GM23338 (cell line): Measurements from ENCODE around the gene CCIN. TPM values are rescaled to one million over a fixed set of nuclear protein-coding genes. Genes with fewer than 3 reads are reported as not detected.

Source experiments
- ATAC-seq: fragments of 200-7000 bp; cut with Tn5 transposase; 3 replicates; pipeline ENCODE4 v1.9.1; 2020
- DNase-seq: peaks from one replicate; pipeline ENCODE4 v3.0.0-alpha.2; 2015; ENCODE audit warnings: low spot score
- H2AFZ ChIP-seq: fragments of 200-600 bp; sonication (generic); 2 replicates; pipeline ENCODE4 v1.8.0; 2016; ENCODE audit warnings: antibody characterized with exemption, mild to moderate bottlenecking, moderate library complexity
- H3F3A ChIP-seq: fragments of 200-600 bp; sonication (generic); replicated peaks from 2 replicates; pipeline ENCODE4 v1.8.0; 2017; ENCODE audit warnings: antibody characterized with exemption, mixed run types, low read depth
- H3K27ac ChIP-seq: fragments of 200-600 bp; sonication (generic); 2 replicates; pipeline ENCODE4 v1.6.1; 2016; ENCODE audit warnings: low read depth
- H3K27me3 ChIP-seq: fragments of 200-600 bp; sonication (generic); 2 replicates; pipeline ENCODE4 v1.8.0; 2016; ENCODE audit warnings: mild to moderate bottlenecking, mixed run types, moderate library complexity; ENCODE audit not compliant: insufficient read depth
- H3K36me3 ChIP-seq: fragments of 200-600 bp; sonication (generic); 2 replicates; pipeline ENCODE4 v1.8.0; 2016; ENCODE audit warnings: mild to moderate bottlenecking; ENCODE audit not compliant: insufficient read depth
- H3K4me1 ChIP-seq: fragments of 200-600 bp; sonication (generic); 2 replicates; pipeline ENCODE4 v1.8.0; 2016; ENCODE audit warnings: mild to moderate bottlenecking, moderate library complexity; ENCODE audit not compliant: insufficient read depth
- H3K4me2 ChIP-seq: fragments of 200-600 bp; sonication (generic); 2 replicates; pipeline ENCODE4 v1.7.1; 2017; ENCODE audit warnings: mixed run types
- H3K4me3 ChIP-seq: fragments of 200-600 bp; sonication (generic); 2 replicates; pipeline ENCODE4 v1.6.1; 2016; ENCODE audit warnings: mixed run types
- H3K79me2 ChIP-seq: fragments of 200-600 bp; sonication (generic); replicated peaks from 2 replicates; pipeline ENCODE4 v1.8.0; 2017; ENCODE audit warnings: mild to moderate bottlenecking; ENCODE audit not compliant: insufficient read depth
- H3K9me2 ChIP-seq: fragments of 200-600 bp; sonication (generic); 2 replicates; pipeline ENCODE4 v1.8.0; 2017; ENCODE audit not compliant: insufficient read depth
- H4K20me1 ChIP-seq: fragments of 200-600 bp; sonication (generic); replicated peaks from 2 replicates; pipeline ENCODE4 v1.8.0; 2017; ENCODE audit warnings: mild to moderate bottlenecking; ENCODE audit not compliant: insufficient read depth
- H3K27ac Mint-ChIP-seq: 2 replicates; pipeline ENCODE4 v1.8.0; 2020; ENCODE audit warnings: inconsistent platforms, mild to moderate bottlenecking, moderate library complexity, mixed read lengths
- H3K27me3 Mint-ChIP-seq: 3 replicates; pipeline ENCODE4 v1.8.0; 2022; ENCODE audit warnings: low read depth, mild to moderate bottlenecking, moderate library complexity, mixed read lengths, inconsistent platforms; ENCODE audit not compliant: insufficient read depth, poor library complexity
- H3K36me3 Mint-ChIP-seq: 3 replicates; pipeline ENCODE4 v1.8.0; 2021; ENCODE audit warnings: low read depth, mild to moderate bottlenecking, inconsistent platforms, moderate library complexity, mixed read lengths
- H3K4me1 Mint-ChIP-seq: 3 replicates; pipeline ENCODE4 v1.8.0; 2020; ENCODE audit warnings: mild to moderate bottlenecking, inconsistent platforms, mixed read lengths
- H3K4me3 Mint-ChIP-seq: 3 replicates; pipeline ENCODE4 v1.8.0; 2021; ENCODE audit warnings: moderate library complexity, mild to moderate bottlenecking, inconsistent platforms, mixed read lengths
- H3K9me3 Mint-ChIP-seq: 3 replicates; pipeline ENCODE4 v1.8.0; 2020; ENCODE audit warnings: moderate library complexity, mild to moderate bottlenecking, inconsistent platforms, mixed read lengths
- CREB1 ChIP-seq: fragments of 250-450 bp; sonication (Bioruptor Pico); IDR thresholded peaks from 2 replicates; pipeline ENCODE4 v1.5.0; 2020; ENCODE audit warnings: low read depth, mild to moderate bottlenecking, moderate library complexity
- CTCF ChIP-seq, 2 experiments: fragments of 200-600 bp in 1 of 2; sonication (generic) in 1 of 2; conservative IDR thresholded peaks; 2 replicates each; pipeline versions ENCODE4 v1.5.1 to v1.6.1; 2016 to 2017; ENCODE audit warnings: antibody characterized with exemption in 2 of 2, low read depth in 2 of 2, mild to moderate bottlenecking in 2 of 2, moderate library complexity in 1 of 2
- ETS1 ChIP-seq: IDR thresholded peaks from 2 replicates; pipeline ENCODE4 v1.6.1; 2016; ENCODE audit warnings: antibody characterized with exemption
- EZH2 ChIP-seq: fragments of 200-600 bp; sonication (generic); IDR thresholded peaks from one replicate; pipeline ENCODE4 v1.8.0; 2017; ENCODE audit warnings: antibody characterized with exemption, mild to moderate bottlenecking, low read depth; ENCODE audit not compliant: unreplicated experiment
- JUNB ChIP-seq: IDR thresholded peaks from one replicate; pipeline ENCODE4 v1.6.1; 2016; ENCODE audit warnings: antibody characterized with exemption; ENCODE audit not compliant: unreplicated experiment
- NANOG ChIP-seq: IDR thresholded peaks from 2 replicates; pipeline ENCODE4 v1.6.1; 2016; ENCODE audit warnings: antibody characterized with exemption, borderline replicate concordance
- POLR2AphosphoS5 ChIP-seq: IDR thresholded peaks from 2 replicates; pipeline ENCODE4 v1.6.1; 2016; ENCODE audit warnings: antibody characterized with exemption, low read depth
- REST ChIP-seq: IDR thresholded peaks from one replicate; pipeline ENCODE4 v1.6.1; 2018; ENCODE audit warnings: antibody characterized with exemption; ENCODE audit not compliant: unreplicated experiment
- ZNF114 ChIP-seq: fragments of 250-450 bp; sonication (Bioruptor Pico); IDR thresholded peaks from 2 replicates; pipeline ENCODE4 v1.5.0; 2020; ENCODE audit warnings: mild to moderate bottlenecking, moderate library complexity
- ZNF331 ChIP-seq: fragments of 250-450 bp; sonication (Bioruptor Pico); IDR thresholded peaks from 2 replicates; pipeline ENCODE4 v1.5.0; 2020; ENCODE audit warnings: low read depth, mild to moderate bottlenecking, moderate library complexity
- ZNF462 ChIP-seq: fragments of 250-450 bp; sonication (Bioruptor Pico); IDR thresholded peaks from 2 replicates; pipeline ENCODE4 v1.5.0; 2020; ENCODE audit warnings: mild to moderate bottlenecking, moderate library complexity
- polyA plus RNA-seq: library from polyadenylated mRNA; unstranded; fragments of >200 nt; fragmentation: Nextera tagmentation; extraction: Ambion mirVana; gene quantifications from 2 replicates; pipeline ENCODE4 v1.2.1, GENCODE V29; 2016
- total RNA-seq: library from RNA; depleted of rRNA; stranded (reverse); fragments of >200 nt; shearing (Covaris generic); gene quantifications from 2 replicates; pipeline ENCODE4 v1.2.3, GENCODE V29; 2014

Gene CCIN
- total and polyA plus RNA-seq, 2 experiments from 2014 or later = 0.14 TPM; not detected in 1

- TF ChIP-seq ETS1 = no peak
- TF ChIP-seq ZNF114 (CRISPR knock-in tag) = no peak
- no peak for TF ChIP-seq NANOG
- no peak for TF ChIP-seq CTCF (conservative IDR thresholded peaks at IDR 0.05; ENCODE audit: low read depth in 2 of 2)
- no peak for TF ChIP-seq EZH2
- TF ChIP-seq ZNF462 (CRISPR knock-in tag) = no peak
- no peak for TF ChIP-seq CREB1
- no peak for TF ChIP-seq ZNF331 (CRISPR knock-in tag)
- TF ChIP-seq REST = no peak
- TF ChIP-seq JUNB = no peak
- no peak for TF ChIP-seq POLR2AphosphoS5
- H3K36me3 Mint-ChIP-seq = peaks cover 18% of the 10 kb centered on the region; the same call in 2 of the 3 replicates
Measured at GRCh38 chr9:36152741-36153438, 16.3 kb upstream of the CCIN start.

More at GRCh38 chr9:36152741-36153438, 16.3 kb upstream of the CCIN start:
- H3K4me3 ChIP-seq = no peak overlapping the region
- H3K79me2 ChIP-seq = no peaks in the 10 kb centered on the region
- ATAC-seq (no peak), DNase-seq (no peak)
- no peaks in the 10 kb centered on the region; the same call in 1 of the 2 replicates for H3K9me2 ChIP-seq
- no peak overlapping the region for H3K27ac ChIP-seq
- H3K27me3 ChIP-seq = no peaks in the 10 kb centered on the region
- peaks cover 8% of the 10 kb centered on the region for H3K27me3 Mint-ChIP-seq
- H3K36me3 ChIP-seq = no peaks in the 10 kb centered on the region
- no peak overlapping the region for H2AFZ ChIP-seq
- peaks cover 20% of the 10 kb centered on the region for H3K9me3 Mint-ChIP-seq
- no peaks in the 10 kb centered on the region for H3K4me1 ChIP-seq
- no peaks in the 10 kb centered on the region for H3F3A ChIP-seq
- H3K4me2 ChIP-seq = no peak overlapping the region
- no peak overlapping the region for H3K4me3 Mint-ChIP-seq
- no peak overlapping the region for H3K27ac Mint-ChIP-seq
- no peaks in the 10 kb centered on the region for H4K20me1 ChIP-seq
- H3K4me1 Mint-ChIP-seq = peaks cover 6% of the 10 kb centered on the region
